Epithelial cell of proximal tubule (primary cell): ENCODE measurements around the gene HPS3. TPM values are rescaled to one million over a fixed set of nuclear protein-coding genes. Genes with fewer than 3 reads are reported as not detected.

ENCODE experiments used
- total RNA-seq: library from RNA; depleted of rRNA; stranded (reverse); fragments of >200 nt; gene quantifications from 2 replicates; pipeline ENCODE4 v1.2.3, GENCODE V29; 2015

The HPS3 gene
- total RNA-seq, 1 donor from 2014 or later: 32.7 TPM

Other genes starting within 250 kb of the HPS3 start
- 18.0 and 40.8 TPM in 2 replicates for gene GYG1, start 138.1 kb upstream of the HPS3 start, total RNA-seq
- gene HLTF, start 43.1 kb upstream of the HPS3 start, total RNA-seq: 24.4 and 34.5 TPM in 2 replicates
- not detected in 2 replicates for gene CP, start 92.2 kb downstream of the HPS3 start, total RNA-seq
- gene TM4SF18, start 204.0 kb downstream of the HPS3 start, total RNA-seq: 1.4 TPM in 2 replicates
- 304 and 345 TPM in 2 replicates for gene TM4SF1, start 248.0 kb downstream of the HPS3 start, total RNA-seq